ENCODE data around the gene SNCA.

Gene SNCA

DNA sequence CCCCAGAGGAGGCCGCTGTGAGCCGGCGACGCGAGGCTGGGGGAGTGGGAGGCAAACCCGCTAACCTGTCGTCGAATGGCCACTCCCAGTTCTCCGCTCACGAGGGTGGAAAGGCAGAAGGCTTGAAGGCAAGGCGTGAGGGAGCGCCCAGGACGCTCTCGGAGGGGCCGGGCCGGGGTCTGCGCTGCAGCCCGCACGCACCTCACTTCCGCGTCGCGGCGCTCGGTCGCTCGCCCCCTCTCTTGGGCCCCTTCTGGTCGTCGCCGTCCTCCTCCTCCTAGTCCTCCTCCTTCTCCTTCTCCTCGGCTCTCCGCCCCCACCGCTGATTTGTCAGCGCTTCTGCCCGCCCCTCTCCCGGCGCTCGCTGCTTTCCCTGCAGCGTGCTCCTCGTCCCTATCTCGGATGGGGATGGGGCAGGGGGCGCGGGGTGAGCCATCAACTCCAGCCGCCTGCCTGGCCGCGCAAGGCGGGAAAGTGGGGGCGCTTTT is at the start of gene SNCA:
Gene SNCA (minus strand): TSS at position 265 of the 488 bp plus-strand sequence. CDS start 1,494 bp downstream, outside the sequence.
- peak; percentile 82 for DNase-seq

DNA sequence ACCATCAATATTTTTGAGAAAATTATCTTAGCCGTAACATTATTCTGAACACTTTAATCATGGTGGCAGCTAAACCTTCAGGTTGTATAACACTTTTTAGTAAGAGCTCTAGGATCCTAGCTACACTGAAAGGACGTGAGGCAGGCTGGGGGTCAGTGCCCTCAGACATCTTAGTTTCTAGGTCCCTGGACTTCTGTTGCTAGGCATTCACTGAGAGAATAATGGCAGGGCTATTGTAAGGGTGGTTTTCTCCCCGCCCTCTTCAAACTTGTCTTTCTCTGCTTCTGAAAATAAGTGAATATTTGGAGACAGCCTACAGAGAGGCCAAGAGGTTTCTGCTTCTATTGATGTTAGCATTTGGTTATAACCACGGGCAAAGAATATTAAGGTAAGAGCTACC is 42.3 kb upstream of the SNCA start:
- no peak for DNase-seq

DNA sequence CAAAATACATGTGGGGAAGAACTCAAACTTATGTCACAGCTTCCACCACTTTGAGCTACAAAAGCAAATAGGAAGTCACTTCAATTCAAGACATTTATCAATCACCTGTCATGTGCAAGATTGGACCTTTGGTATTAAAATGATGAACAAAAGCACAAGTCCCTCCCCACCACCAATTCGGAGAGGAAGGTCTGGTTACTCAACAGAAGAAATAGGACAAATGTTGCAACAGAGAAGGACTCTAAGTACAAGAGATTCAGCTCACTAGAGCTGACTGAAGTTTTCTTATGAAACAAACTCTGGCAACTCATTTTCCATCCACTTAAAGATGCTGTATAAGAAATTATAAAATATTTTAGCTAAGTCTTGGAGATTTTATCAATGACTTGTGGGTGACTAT is 41.6 kb upstream of the SNCA start:
- DNase-seq = no peak

DNA sequence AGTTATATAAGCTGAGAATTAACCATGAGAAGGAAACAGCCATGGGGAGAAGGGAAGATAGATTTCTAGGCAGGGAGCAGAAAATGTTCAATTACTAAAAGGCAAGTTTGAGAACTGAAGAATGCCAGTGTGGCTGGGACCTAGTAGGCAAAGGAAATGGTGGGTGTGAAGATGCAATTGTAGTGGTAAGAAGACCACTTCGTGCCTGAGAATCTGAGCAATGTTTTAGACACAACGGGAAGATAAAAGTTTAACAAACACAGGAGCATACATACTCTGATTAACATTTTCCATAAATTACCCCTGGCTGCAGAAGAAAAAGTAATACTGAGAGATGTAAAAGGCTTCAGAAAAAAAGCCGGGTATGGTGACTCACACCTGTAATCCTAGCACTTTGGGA is 39.6 kb upstream of the SNCA start:
- DNase-seq = no peak

- DNase-seq = no peak
Measured at GRCh38 chr4:89871211-89871610, 34.2 kb upstream of the SNCA start.

GRCh38 chr4:89868999-89869589 is 32.1 kb upstream of the SNCA start:
- DNase-seq = no peak

- DNase-seq = no peak
Measured at GRCh38 chr4:89868276-89868675, 31.3 kb upstream of the SNCA start.

GRCh38 chr4:89863533-89863932 is 26.6 kb upstream of the SNCA start:
- DNase-seq = no peak

DNA sequence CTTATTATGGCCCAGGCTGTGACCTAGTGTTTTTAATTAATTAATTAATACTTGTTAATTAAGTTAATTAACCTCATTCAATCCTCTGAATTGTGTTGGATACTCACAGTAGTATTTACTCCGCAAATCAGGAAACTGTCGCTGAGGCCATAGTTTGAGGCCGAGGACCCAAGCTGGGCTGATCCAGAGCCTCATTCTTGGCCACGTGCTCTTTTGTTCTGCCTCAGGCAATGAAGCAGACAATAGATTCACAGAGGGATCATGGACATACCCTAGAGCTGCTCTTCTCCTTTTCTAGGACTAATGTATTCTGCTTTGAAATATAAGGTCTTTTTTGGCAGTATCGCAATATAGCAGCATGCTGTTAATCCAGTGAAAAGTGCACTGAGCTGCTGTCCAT is 24.0 kb upstream of the SNCA start:
- no peak for DNase-seq

GRCh38 chr4:89855236-89855635 is 18.3 kb upstream of the SNCA start:
- DNase-seq = no peak

DNA sequence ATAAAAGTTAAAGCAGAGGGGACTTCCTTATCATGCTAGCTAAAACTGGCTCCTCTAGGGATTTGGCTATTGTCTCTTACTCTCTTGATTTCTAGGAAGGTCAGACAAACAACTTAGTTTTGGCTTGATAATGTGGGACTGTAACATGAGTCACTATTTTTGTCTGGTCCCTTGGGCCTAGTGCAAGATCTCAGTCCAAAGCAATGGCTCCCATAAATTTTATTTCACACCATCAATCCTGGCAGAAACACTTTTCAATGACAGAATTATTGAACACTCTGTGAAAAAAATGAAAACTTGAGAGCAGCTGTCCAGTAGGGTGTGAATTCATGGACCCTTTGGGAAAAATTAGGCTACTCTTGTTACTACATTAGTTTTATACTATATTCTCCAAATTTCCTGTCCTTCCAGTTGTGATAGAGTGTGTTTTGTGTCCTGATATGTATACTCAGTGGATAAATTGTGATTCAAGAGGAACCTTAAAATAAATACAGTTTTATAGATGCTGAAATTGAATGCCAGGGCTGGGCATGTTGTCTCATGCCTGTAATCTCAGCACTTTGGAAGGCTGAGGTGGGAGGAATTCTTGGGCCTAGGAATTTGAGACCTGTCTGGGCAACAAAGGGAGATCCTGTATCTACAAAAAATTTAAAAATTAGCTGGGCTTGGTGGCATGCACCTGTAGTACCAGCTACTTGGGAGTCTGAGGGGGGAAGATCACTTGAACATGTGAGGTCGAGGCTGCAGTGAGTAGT is 10.8 kb upstream of the SNCA start:
- DNase-seq = no peak

- no peak for DNase-seq
Measured at GRCh38 chr4:89839558-89839957, 2.6 kb upstream of the SNCA start.

DNA sequence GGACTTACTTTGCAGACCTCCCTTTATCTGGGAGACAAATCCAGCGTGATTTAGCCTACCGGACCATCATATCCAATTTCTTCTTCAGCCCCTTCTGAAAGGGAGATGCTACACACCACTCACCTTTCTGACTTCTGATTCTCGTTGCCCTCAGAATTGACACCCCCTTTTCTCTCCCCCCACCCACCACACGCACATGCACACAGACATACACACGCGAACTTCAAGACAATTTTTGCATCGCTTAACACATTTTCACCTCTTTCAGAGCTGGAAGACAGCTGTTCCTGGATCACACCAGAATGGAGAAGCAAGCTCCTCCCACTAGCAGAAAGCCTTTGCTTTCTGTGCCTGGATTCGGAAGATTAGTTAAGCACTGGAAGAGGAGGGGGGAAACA is 1.0 kb upstream of the SNCA start:
- no peak for DNase-seq

- peak; percentile 72 for DNase-seq
Measured at GRCh38 chr4:89837385-89837992, 528 bp upstream of the SNCA start.

DNA sequence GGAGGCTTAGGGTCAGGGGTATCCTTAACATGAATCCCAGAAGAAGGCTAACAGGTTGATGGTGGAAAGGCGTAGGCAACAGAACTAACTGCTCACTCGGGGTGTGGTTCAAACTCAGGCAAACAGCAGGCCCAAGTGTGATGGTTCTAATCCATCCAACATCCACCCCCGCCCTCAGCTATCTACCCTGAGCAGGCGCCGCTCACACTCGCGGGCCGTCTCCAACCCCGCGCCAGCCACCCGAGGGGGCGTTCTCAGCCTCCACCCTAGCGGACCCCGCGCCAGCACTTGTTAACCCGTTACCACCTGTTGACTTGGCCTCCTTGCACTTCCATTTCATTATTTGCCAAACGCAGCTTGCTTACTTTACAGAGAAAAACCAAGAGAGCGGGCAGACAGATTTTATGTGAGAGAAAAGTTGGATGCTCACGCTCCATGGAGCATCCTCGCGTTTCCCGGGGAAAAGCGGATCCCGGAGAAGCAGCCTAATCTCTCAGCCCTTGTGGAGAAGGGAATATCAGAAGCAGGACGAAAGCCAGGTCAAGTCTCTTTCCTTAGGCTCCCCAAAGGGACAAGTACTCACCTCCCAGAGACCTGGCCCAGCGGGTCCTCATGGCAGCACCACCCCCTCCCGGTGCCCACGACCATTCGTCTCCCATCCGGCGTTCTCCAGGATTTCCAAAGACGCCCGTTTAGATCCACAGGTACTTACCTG is 773 bp downstream of the SNCA start:
- DNase-seq = peak; percentile 46

GRCh38 chr4:89835413-89835812 is 1.5 kb downstream of the SNCA start:
- DNase-seq = no peak

- DNase-seq = no peak
Measured at GRCh38 chr4:89834486-89835209, 2.3 kb downstream of the SNCA start.

- DNase-seq = no peak
Measured at GRCh38 chr4:89829470-89830138, 7.4 kb downstream of the SNCA start.

DNA sequence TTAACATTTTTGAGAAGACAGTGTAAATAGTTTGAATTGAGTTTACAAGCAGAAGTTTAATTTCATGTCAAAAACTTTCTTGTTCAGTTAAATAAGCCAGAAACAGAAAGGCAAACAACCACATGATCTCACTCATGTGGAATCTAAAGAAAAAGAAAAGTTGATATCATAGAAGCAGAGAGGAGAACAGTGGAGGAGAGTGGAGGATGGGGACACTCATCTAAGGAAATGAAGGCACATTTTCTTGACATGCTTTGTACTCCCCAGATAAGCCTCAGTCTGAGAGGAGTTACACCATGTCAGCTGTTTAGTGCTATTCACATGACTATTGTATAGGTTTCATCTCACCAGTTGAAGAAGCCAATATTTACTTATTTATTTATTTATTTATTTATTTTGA is 13.5 kb downstream of the SNCA start:
- DNase-seq = no peak

- no peak for DNase-seq
Measured at GRCh38 chr4:89821612-89822011, 15.3 kb downstream of the SNCA start.

DNA sequence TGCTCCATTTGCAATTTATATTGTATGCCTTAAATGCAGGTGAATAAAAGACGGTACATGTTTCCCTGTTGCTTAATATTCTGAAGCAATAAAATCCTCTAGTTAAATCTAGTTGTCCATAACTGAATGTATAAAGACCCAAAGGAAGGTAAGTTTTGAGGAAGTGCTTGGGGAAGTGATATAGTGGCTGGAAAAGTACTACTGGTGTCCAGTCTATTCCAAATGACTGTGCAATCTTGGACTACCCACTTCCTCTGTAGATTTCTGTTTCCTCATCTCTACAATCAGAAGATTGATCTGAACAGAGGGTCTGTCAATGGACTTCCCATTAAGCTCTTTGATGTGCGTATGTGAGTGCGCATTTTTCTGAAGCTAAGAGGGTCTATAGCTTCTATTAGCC is 17.0 kb downstream of the SNCA start:
- DNase-seq = no peak

DNA sequence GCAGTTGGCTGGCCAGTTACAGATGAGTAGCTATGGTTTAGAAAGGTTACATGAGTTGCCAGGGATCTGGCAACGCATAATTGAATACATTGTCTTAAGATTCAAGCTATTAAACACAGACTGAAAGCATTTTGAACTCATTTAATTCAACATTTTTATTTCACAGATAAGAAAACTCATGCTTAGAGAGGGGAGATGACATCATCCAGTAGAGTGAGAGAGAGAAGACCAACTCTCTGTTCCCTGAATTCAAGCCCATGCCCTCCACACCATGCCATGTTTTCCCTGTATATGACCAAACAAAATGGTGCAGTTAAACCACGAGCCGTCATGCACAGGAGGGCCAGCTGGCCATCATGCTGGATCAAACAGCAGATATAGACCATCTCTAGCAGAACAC is 22.6 kb downstream of the SNCA start:
- no peak for DNase-seq
